Keratinocyte (primary cell): Measurements from ENCODE around the gene SLX4IP. TPM values are rescaled to one million over a fixed set of nuclear protein-coding genes. Genes with fewer than 3 reads are reported as not detected.

Experiments used
- DNase-seq: peaks from one replicate; pipeline ENCODE4 v3.0.0-alpha.2; 2011; ENCODE audit warnings: low read depth, missing footprints, low spot score
- FAIRE-seq: peaks from 2 replicates; lab custom pipeline; 2011; peaks lifted over from hg19 to GRCh38; lab: Jason Lieb, UNC
- H2AFZ ChIP-seq: 2 replicates; pipeline ENCODE4 v1.6.0; 2012; ENCODE audit warnings: low read length, control low read depth, inconsistent platforms; ENCODE audit not compliant: control insufficient read depth
- H3K27ac ChIP-seq: 2 replicates; pipeline ENCODE4 v1.5.1; 2011; ENCODE audit warnings: low read length; ENCODE audit not compliant: control insufficient read depth, insufficient read depth
- H3K27me3 ChIP-seq: 3 replicates; pipeline ENCODE4 v1.6.0; 2011; ENCODE audit warnings: low read length; ENCODE audit not compliant: control insufficient read depth, insufficient read depth; ENCODE audit errors: extremely low read depth
- H3K36me3 ChIP-seq, 2 experiments: 2 replicates in 1 of 2; 3 replicates in 1 of 2; pipeline ENCODE4 v1.5.1; 2011; ENCODE audit warnings: low read length in 2 of 2, mild to moderate bottlenecking in 1 of 2; ENCODE audit not compliant: control insufficient read depth in 2 of 2, insufficient read depth in 2 of 2; ENCODE audit errors: extremely low read depth in 1 of 2
- H3K4me1 ChIP-seq: 3 replicates; pipeline ENCODE4 v1.5.1; 2011; ENCODE audit warnings: low read length; ENCODE audit not compliant: control insufficient read depth, insufficient read depth; ENCODE audit errors: extremely low read depth
- H3K4me2 ChIP-seq: 3 replicates; pipeline ENCODE4 v1.6.0; 2011; ENCODE audit warnings: low read depth, low read length; ENCODE audit not compliant: control insufficient read depth, insufficient read depth; ENCODE audit errors: extremely low read depth
- H3K4me3 ChIP-seq, 3 experiments: fragments of 200-600 bp in 1 of 3; sonication (generic) in 1 of 3; 2 replicates in 2 of 3; 3 replicates in 1 of 3; pipeline ENCODE4 v1.5.1; 2011 to 2016; ENCODE audit warnings: low read length in 3 of 3, mild to moderate bottlenecking in 3 of 3, control low read depth in 2 of 3, inconsistent platforms in 1 of 3, low read depth in 1 of 3, mixed read lengths in 1 of 3, mixed run types in 1 of 3, moderate library complexity in 1 of 3; ENCODE audit not compliant: control insufficient read depth in 2 of 3, insufficient read depth in 2 of 3; ENCODE audit errors: extremely low read depth in 1 of 3
- H3K79me2 ChIP-seq: 2 replicates; pipeline ENCODE4 v1.6.0; 2012; ENCODE audit warnings: low read length; ENCODE audit not compliant: control insufficient read depth, insufficient read depth
- H3K9ac ChIP-seq: 3 replicates; pipeline ENCODE4 v1.6.0; 2011; ENCODE audit warnings: low read length; ENCODE audit not compliant: control insufficient read depth, insufficient read depth; ENCODE audit errors: extremely low read depth
- H3K9me1 ChIP-seq: 3 replicates; pipeline ENCODE4 v1.6.0; 2011; ENCODE audit warnings: low read length; ENCODE audit not compliant: control insufficient read depth, insufficient read depth; ENCODE audit errors: extremely low read depth
- H3K9me3 ChIP-seq: 2 replicates; pipeline ENCODE4 v1.5.1; 2012; ENCODE audit warnings: low read depth, low read length; ENCODE audit not compliant: control insufficient read depth
- H4K20me1 ChIP-seq: 3 replicates; pipeline ENCODE4 v1.6.0; 2011; ENCODE audit warnings: low read length; ENCODE audit not compliant: control insufficient read depth, insufficient read depth; ENCODE audit errors: extremely low read depth
- EZH2 ChIP-seq: IDR thresholded peaks from one replicate; pipeline ENCODE4 v1.6.1; 2012; ENCODE audit warnings: inconsistent platforms, mild to moderate bottlenecking, low read length, moderate library complexity
- dilution Hi-C: fragments of 300-500 bp; cut with MboI; formaldehyde crosslinking; loops from one replicate; pipeline ENCODE4 v1.7.0; 2020; ENCODE audit warnings: low sequenced_read_pairs; ENCODE audit not compliant: extremely low pct_ligation_motif_present
- polyA plus RNA-seq, 5 experiments: library from polyadenylated mRNA; depleted of rRNA in 3 of 5; stranded (reverse) in 3 of 5; stranded (forward) in 1 of 5; unstranded in 1 of 5; fragments of >200 nt; gene quantifications; 1 replicate in 1 of 5; 2 replicates in 3 of 5; 3 replicates in 1 of 5; pipeline versions ENCODE4 v1.2.1 to v1.2.3, GENCODE V29; 2011 to 2012; ENCODE audit warnings: missing spikeins in 2 of 5, low read depth in 1 of 5, low replicate concordance in 1 of 5
- TF ChIP-seq, protein P1 (sequence below), 3 experiments: IDR thresholded peaks in 1 of 3; conservative IDR thresholded peaks in 1 of 3; optimal IDR thresholded peaks in 1 of 3; 2 replicates in 2 of 3; 3 replicates in 1 of 3; pipeline versions ENCODE3 to v1.5.1; 2011; ENCODE audit warnings: low read length in 3 of 3, mild to moderate bottlenecking in 3 of 3, moderate library complexity in 2 of 3, control low read depth in 1 of 3, inconsistent platforms in 1 of 3; ENCODE audit not compliant: insufficient read depth in 2 of 3; ENCODE audit errors: extremely low read depth in 1 of 3

The SLX4IP gene
- polyA plus RNA-seq, 1 donor (not counting 4 experiments of a cell fraction or from before 2014, with no cell fraction given), result 3.0 TPM

DNA sequence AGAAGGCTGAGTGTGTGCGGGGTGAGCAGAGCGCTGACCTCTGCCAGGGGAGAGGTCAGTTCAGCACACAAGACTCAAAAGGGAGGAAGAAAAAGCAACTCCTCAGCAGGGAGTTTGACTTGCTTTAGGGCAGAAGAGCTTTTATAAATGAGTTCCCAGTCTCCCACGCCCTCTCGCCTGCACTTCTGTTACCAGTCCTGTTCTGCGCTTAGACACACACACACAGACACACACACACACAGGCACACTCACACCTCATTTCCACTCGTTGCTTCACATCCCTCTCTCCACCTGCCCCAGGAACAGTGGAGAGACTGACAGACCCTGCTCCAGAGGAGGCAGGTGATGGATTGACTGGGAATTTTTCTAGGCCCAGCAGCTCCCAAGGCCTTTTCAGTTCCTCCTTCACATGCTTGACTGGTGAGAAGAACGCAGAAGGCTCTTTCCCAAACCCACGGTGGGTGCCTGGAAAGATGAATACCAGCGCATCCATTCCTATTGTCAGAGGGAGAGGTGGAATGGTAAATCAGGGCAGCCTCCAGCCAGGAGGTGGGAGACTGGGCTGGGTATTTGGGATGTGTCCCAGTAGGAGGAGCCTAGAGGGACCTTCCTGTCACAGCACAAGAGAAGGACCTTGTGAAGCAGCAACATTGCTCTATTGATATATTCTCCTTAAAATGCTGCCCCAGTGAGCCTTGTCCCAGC is 195.0 kb downstream of the SLX4IP start:
- Histone ChIP-seq H3K27me3 (no peaks in the 10 kb centered on the region), H3K79me2 (no peaks in the 10 kb centered on the region), H4K20me1 (no peaks in the 10 kb centered on the region), H3K36me3 (no peaks in the 10 kb centered on the region), H3K27ac (no peak overlapping the region), H2AFZ (no peak overlapping the region), H3K9me3 (no peaks in the 10 kb centered on the region), H3K9me1 (peaks cover 4% of the 10 kb centered on the region), H3K9ac (no peak overlapping the region), H3K4me2 (no peak overlapping the region), H3K4me3 (no peak overlapping the region), H3K4me1 (peaks cover 52% of the 10 kb centered on the region)
- TF ChIP-seq, protein P1, sequence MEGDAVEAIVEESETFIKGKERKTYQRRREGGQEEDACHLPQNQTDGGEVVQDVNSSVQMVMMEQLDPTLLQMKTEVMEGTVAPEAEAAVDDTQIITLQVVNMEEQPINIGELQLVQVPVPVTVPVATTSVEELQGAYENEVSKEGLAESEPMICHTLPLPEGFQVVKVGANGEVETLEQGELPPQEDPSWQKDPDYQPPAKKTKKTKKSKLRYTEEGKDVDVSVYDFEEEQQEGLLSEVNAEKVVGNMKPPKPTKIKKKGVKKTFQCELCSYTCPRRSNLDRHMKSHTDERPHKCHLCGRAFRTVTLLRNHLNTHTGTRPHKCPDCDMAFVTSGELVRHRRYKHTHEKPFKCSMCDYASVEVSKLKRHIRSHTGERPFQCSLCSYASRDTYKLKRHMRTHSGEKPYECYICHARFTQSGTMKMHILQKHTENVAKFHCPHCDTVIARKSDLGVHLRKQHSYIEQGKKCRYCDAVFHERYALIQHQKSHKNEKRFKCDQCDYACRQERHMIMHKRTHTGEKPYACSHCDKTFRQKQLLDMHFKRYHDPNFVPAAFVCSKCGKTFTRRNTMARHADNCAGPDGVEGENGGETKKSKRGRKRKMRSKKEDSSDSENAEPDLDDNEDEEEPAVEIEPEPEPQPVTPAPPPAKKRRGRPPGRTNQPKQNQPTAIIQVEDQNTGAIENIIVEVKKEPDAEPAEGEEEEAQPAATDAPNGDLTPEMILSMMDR (optimal IDR thresholded peaks at IDR 0.05 in 1 of 3, IDR thresholded peaks at IDR 0.05 in 1 of 3, conservative IDR thresholded peaks at IDR 0.05 in 1 of 3; ENCODE audit: extremely low read depth in 1 of 3, insufficient read depth in 2 of 3, low read length in 3 of 3), result no peak
- no peak for TF ChIP-seq EZH2
- DNase-seq (no peak), FAIRE-seq (no peak)
- dilution Hi-C loops, result no loop called here

DNA sequence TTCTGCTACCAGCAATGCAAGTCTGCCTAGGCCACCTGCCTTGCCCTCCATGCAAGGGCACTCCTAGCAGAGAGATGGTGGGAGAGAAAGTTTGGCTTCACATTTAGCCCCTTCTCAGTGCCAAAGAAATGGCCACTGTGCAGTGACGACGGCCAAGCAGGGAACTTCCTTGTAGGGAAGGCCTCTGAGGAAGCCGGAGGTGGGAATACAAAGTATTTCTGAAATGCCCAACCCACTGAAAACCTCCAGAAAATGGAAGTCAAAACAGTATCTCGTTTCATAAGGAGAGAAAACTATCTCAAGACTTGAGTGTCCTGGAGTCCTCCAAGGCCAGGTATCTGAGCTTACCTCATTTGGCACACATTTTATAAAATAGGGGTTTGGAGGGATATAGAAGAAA is 196.0 kb downstream of the SLX4IP start:
- H4K20me1 ChIP-seq, result no peaks in the 10 kb centered on the region
- FAIRE-seq, result no peak
- H3K27ac ChIP-seq, result no peak overlapping the region
- H3K4me3 ChIP-seq, result no peak overlapping the region
- no peak overlapping the region for H3K9ac ChIP-seq
- dilution Hi-C loops, result no loop called here
- no peak overlapping the region for H2AFZ ChIP-seq
- H3K9me3 ChIP-seq, result no peaks in the 10 kb centered on the region
- no peak for DNase-seq
- peaks cover 4% of the 10 kb centered on the region for H3K9me1 ChIP-seq
- H3K36me3 ChIP-seq, result no peaks in the 10 kb centered on the region
- H3K79me2 ChIP-seq, result no peaks in the 10 kb centered on the region
- no peak overlapping the region for H3K4me2 ChIP-seq
- no peaks in the 10 kb centered on the region for H3K27me3 ChIP-seq
- TF ChIP-seq EZH2, result no peak
- TF ChIP-seq, protein P1 (optimal IDR thresholded peaks at IDR 0.05 in 1 of 3, IDR thresholded peaks at IDR 0.05 in 1 of 3, conservative IDR thresholded peaks at IDR 0.05 in 1 of 3; ENCODE audit: extremely low read depth in 1 of 3, insufficient read depth in 2 of 3, low read length in 3 of 3), result no peak
- H3K4me1 ChIP-seq, result peaks cover 55% of the 10 kb centered on the region
